T-helper 22 cell (primary cell): ENCODE data around the gene DTX2.
"Not testable (repeated sequence)": the region's sequence is repeated elsewhere in the genome, so short reads cannot be mapped to it uniquely, and the experiment has no call there.

Experiments
- DNase-seq: peaks from one replicate; pipeline ENCODE4 v3.0.0-alpha.2; 2020; ENCODE audit warnings: low read depth

The DTX2 gene

GRCh38 chr7:76512941-76513816 lies 51.7 kb downstream of the DTX2 start:
- no peak for DNase-seq

GRCh38 chr7:76513817-76514799 lies 52.6 kb downstream of the DTX2 start:
- no peak for DNase-seq

- no peak for DNase-seq
Observed at GRCh38 chr7:76514926-76515771, 53.6 kb downstream of the DTX2 start.

GRCh38 chr7:76515999-76516443 lies 54.5 kb downstream of the DTX2 start:
- no peak for DNase-seq

- not testable (repeated sequence) for DNase-seq
Observed at GRCh38 chr7:76516932-76517331, 55.4 kb downstream of the DTX2 start.

GRCh38 chr7:76526183-76526582 lies 64.7 kb downstream of the DTX2 start:
- not testable (repeated sequence) for DNase-seq

- not testable (repeated sequence) for DNase-seq
Observed at GRCh38 chr7:76531643-76532042, 70.1 kb downstream of the DTX2 start.

GRCh38 chr7:76543197-76543596 lies 81.7 kb downstream of the DTX2 start, which contains the start of gene SPDYE16:
Gene SPDYE16, minus strand, starts transcription at chr7:76543297. Its CDS starts 1,838 bp downstream, at chr7:76541459.
- DNase-seq = not testable (repeated sequence)

- DNase-seq = peak; percentile 68
Observed at GRCh38 chr7:76549025-76549854, 87.7 kb downstream of the DTX2 start.

GRCh38 chr7:76549855-76550248 lies 88.3 kb downstream of the DTX2 start:
- not testable (repeated sequence) for DNase-seq

GRCh38 chr7:76551992-76552391 lies 90.5 kb downstream of the DTX2 start:
- not testable (repeated sequence) for DNase-seq
